ENCODE data around the gene KIF5A.

KIF5A gene

GRCh38 chr12:57535764-57536596, 13.9 kb upstream of the KIF5A start:
- no peak for DNase-seq (ENCODE audit: low read depth)

GRCh38 chr12:57536597-57536942, 13.3 kb upstream of the KIF5A start:
- no peak for DNase-seq (ENCODE audit: low read depth)

GRCh38 chr12:57539134-57539768, 10.6 kb upstream of the KIF5A start:
- no peak for DNase-seq (ENCODE audit: low read depth)

GRCh38 chr12:57541001-57541400, 8.8 kb upstream of the KIF5A start:
- no peak for DNase-seq (ENCODE audit: low read depth)

- DNase-seq (ENCODE audit: low read depth), result no peak
These were observed 8.1 kb upstream of the KIF5A start for GRCh38 chr12:57541717-57542116.

GRCh38 chr12:57543581-57543980, 6.3 kb upstream of the KIF5A start:
- DNase-seq (ENCODE audit: low read depth), result no peak

GRCh38 chr12:57545809-57546437, 3.9 kb upstream of the KIF5A start:
- DNase-seq (ENCODE audit: low read depth), result no peak

GRCh38 chr12:57546438-57547287, 3.2 kb upstream of the KIF5A start, which contains the start of gene DCTN2:
Gene DCTN2 (minus strand): TSS chr12:57547192. CDS start chr12:57547063, 129 bp downstream.
- DNase-seq (ENCODE audit: low read depth), result peak; percentile 65

GRCh38 chr12:57547288-57548012, 2.4 kb upstream of the KIF5A start:
- no peak for DNase-seq (ENCODE audit: low read depth)

GRCh38 chr12:57548013-57548315, 1.9 kb upstream of the KIF5A start:
- no peak for DNase-seq (ENCODE audit: low read depth)

GRCh38 chr12:57548488-57548887, 1.4 kb upstream of the KIF5A start:
- no peak for DNase-seq (ENCODE audit: low read depth)

- no peak for DNase-seq (ENCODE audit: low read depth)
These were observed 488 bp upstream of the KIF5A start for GRCh38 chr12:57549203-57549908.

GRCh38 chr12:57550641-57551549, 1.1 kb downstream of the KIF5A start:
- DNase-seq (ENCODE audit: low read depth), result no peak

- no peak for DNase-seq (ENCODE audit: low read depth)
These were observed 1.9 kb downstream of the KIF5A start for GRCh38 chr12:57551637-57552305.

GRCh38 chr12:57552306-57552651, 2.4 kb downstream of the KIF5A start:
- DNase-seq (ENCODE audit: low read depth), result no peak

- DNase-seq (ENCODE audit: low read depth), result no peak
These were observed 3.0 kb downstream of the KIF5A start for GRCh38 chr12:57552835-57553313.

- no peak for DNase-seq (ENCODE audit: low read depth)
These were observed 3.7 kb downstream of the KIF5A start for GRCh38 chr12:57553343-57554202.

GRCh38 chr12:57554453-57554852, 4.6 kb downstream of the KIF5A start:
- DNase-seq (ENCODE audit: low read depth), result no peak

All from stimulated activated CD8-positive, alpha-beta memory T cell treated with anti-CD3 and anti-CD28 coated beads, Interleukin-15, amount 100 ng/mL, for 24 hours (primary cell).